GM12875 (cell line): ENCODE measurements around the gene SLC28A1.

Experiments used
- H3K4me3 ChIP-seq: one replicate; pipeline ENCODE4 v1.5.1; 2011; ENCODE audit warnings: low read depth, low read length, control low read depth
- CTCF ChIP-seq: IDR thresholded peaks from 2 replicates; pipeline ENCODE4 v1.5.1; 2011; ENCODE audit warnings: low read depth, mild to moderate bottlenecking, control low read depth, inconsistent platforms, low read length, moderate library complexity, borderline replicate concordance; ENCODE audit not compliant: insufficient read depth

Gene SLC28A1

GRCh38 chr15:84955089-84955848, 70.8 kb downstream of the SLC28A1 start:
- TF ChIP-seq CTCF = peak; percentile 78
- H3K4me3 ChIP-seq = no peak overlapping the region

GRCh38 chr15:84956199-84956598, 71.7 kb downstream of the SLC28A1 start:
- no peak for TF ChIP-seq CTCF
- no peak overlapping the region for H3K4me3 ChIP-seq

GRCh38 chr15:84960391-84961113, 76.1 kb downstream of the SLC28A1 start:
- no peak for TF ChIP-seq CTCF
- no peak overlapping the region for H3K4me3 ChIP-seq

GRCh38 chr15:84961114-84961452, 76.6 kb downstream of the SLC28A1 start:
- H3K4me3 ChIP-seq = no peak overlapping the region
- TF ChIP-seq CTCF = no peak

GRCh38 chr15:84961707-84962106, 77.2 kb downstream of the SLC28A1 start:
- TF ChIP-seq CTCF = no peak
- H3K4me3 ChIP-seq = no peak overlapping the region

GRCh38 chr15:84962955-84963354, 78.5 kb downstream of the SLC28A1 start:
- no peak overlapping the region for H3K4me3 ChIP-seq
- no peak for TF ChIP-seq CTCF

GRCh38 chr15:84967380-84967779, 82.9 kb downstream of the SLC28A1 start:
- TF ChIP-seq CTCF = no peak

More at GRCh38 chr15:84967380-84967779, 82.9 kb downstream of the SLC28A1 start:
- no peak overlapping the region for H3K4me3 ChIP-seq
